NCI-H1048 (cell line): Measurements from ENCODE around the gene SLC39A6.
"Not testable (repeated sequence)": the region's sequence is repeated elsewhere in the genome, so short reads cannot be mapped to it uniquely, and the experiment has no call there.

Experiments used
- DNase-seq: peaks from one replicate; lab custom pipeline; 2025; lab: John Stamatoyannopoulos, UW

SLC39A6 gene

GRCh38 chr18:36135264-36135663 lies 6.1 kb upstream of the SLC39A6 start:
- DNase-seq, result no peak

GRCh38 chr18:36132756-36133155 lies 3.6 kb upstream of the SLC39A6 start:
- no peak for DNase-seq

GRCh38 chr18:36131692-36132483 lies 2.7 kb upstream of the SLC39A6 start:
- no peak for DNase-seq

GRCh38 chr18:36130883-36131653 lies 1.9 kb upstream of the SLC39A6 start:
- no peak for DNase-seq

- no peak for DNase-seq
Observed at GRCh38 chr18:36130039-36130831, 1.1 kb upstream of the SLC39A6 start.

GRCh38 chr18:36128907-36129299 lies 237 bp downstream of the SLC39A6 start:
- DNase-seq, result no peak

GRCh38 chr18:36128530-36128870 lies 640 bp downstream of the SLC39A6 start:
- DNase-seq, result no peak

GRCh38 chr18:36127836-36128529 lies 1.2 kb downstream of the SLC39A6 start:
- DNase-seq, result no peak

- no peak for DNase-seq
Observed at GRCh38 chr18:36126668-36127067, 2.5 kb downstream of the SLC39A6 start.

GRCh38 chr18:36124841-36125240 lies 4.3 kb downstream of the SLC39A6 start:
- no peak for DNase-seq

GRCh38 chr18:36120297-36120696 lies 8.8 kb downstream of the SLC39A6 start:
- no peak for DNase-seq

GRCh38 chr18:36116771-36117170 lies 12.4 kb downstream of the SLC39A6 start:
- not testable (repeated sequence) for DNase-seq

GRCh38 chr18:36114738-36115137 lies 14.4 kb downstream of the SLC39A6 start:
- DNase-seq, result no peak

GRCh38 chr18:36114251-36114650 lies 14.9 kb downstream of the SLC39A6 start:
- DNase-seq, result no peak

- no peak for DNase-seq
Observed at GRCh38 chr18:36112302-36112701, 16.8 kb downstream of the SLC39A6 start.

- no peak for DNase-seq
Observed at GRCh38 chr18:36109737-36110136, 19.4 kb downstream of the SLC39A6 start.

GRCh38 chr18:36108601-36109000 lies 20.5 kb downstream of the SLC39A6 start:
- no peak for DNase-seq

- no peak for DNase-seq
Observed at GRCh38 chr18:36108196-36108595, 20.9 kb downstream of the SLC39A6 start.

- DNase-seq, result no peak
Observed at GRCh38 chr18:36107477-36107876, 21.7 kb downstream of the SLC39A6 start.

- no peak for DNase-seq
Observed at GRCh38 chr18:36104749-36105148, 24.4 kb downstream of the SLC39A6 start.

- no peak for DNase-seq
Observed at GRCh38 chr18:36101943-36102342, 27.2 kb downstream of the SLC39A6 start.

- no peak for DNase-seq
Observed at GRCh38 chr18:36099311-36099710, 29.8 kb downstream of the SLC39A6 start.
